IMR-90 (cell line): ENCODE data around the gene PACC1. TPM values are rescaled to one million over a fixed set of nuclear protein-coding genes. Genes with fewer than 3 reads are reported as not detected.

ENCODE experiments used
- ATAC-seq: fragments of 200-7000 bp; cut with Tn5 transposase; 2 replicates; pipeline ENCODE4 v1.9.1; 2020; ENCODE audit warnings: low read depth, mild to moderate bottlenecking, moderate library complexity
- BruUV-seq: library from RNA; stranded (reverse); fragments of 400-500 nt; replicated peaks from 2 replicates; lab custom pipeline; 2021; lab: Mats Ljungman, UMichigan
- CTCF ChIA-PET: fragments of 300-600 bp; formaldehyde crosslinking; extraction: SDS; loops from one replicate; lab custom pipeline; 2021; ENCODE audit warnings: antibody characterized with exemption; lab: Yijun Ruan, JAX
- POLR2A ChIA-PET: fragments of 300-600 bp; sonication (Branson Sonifier 250); formaldehyde crosslinking; loops from one replicate; lab custom pipeline; 2022; ENCODE audit warnings: antibody characterized with exemption; ENCODE audit not compliant: unreplicated experiment; lab: Charles Lee
- DNase-seq: peaks from one replicate; pipeline ENCODE4 v3.0.0; 2013
- H2AFZ ChIP-seq: replicated peaks from 2 replicates; pipeline ENCODE3; 2013; ENCODE audit warnings: low read length, mild to moderate bottlenecking; ENCODE audit not compliant: poor library complexity
- H2AK5ac ChIP-seq: 2 replicates; pipeline ENCODE4 v1.6.1; 2013; ENCODE audit warnings: low read depth, low read length, inconsistent platforms
- H2AK9ac ChIP-seq: replicated peaks from 2 replicates; pipeline ENCODE3; 2013; ENCODE audit warnings: mild to moderate bottlenecking, low read depth, low read length, moderate library complexity; ENCODE audit not compliant: poor library complexity
- H2BK120ac ChIP-seq: 2 replicates; pipeline ENCODE4 v1.6.1; 2013; ENCODE audit warnings: low read depth, low read length, inconsistent platforms
- H2BK15ac ChIP-seq: 3 replicates; pipeline ENCODE4 v1.6.1; 2013; ENCODE audit warnings: low read depth, low read length, inconsistent platforms
- H2BK20ac ChIP-seq: 2 replicates; pipeline ENCODE4 v1.6.1; 2013; ENCODE audit warnings: low read depth, mild to moderate bottlenecking, inconsistent platforms, low read length, moderate library complexity
- H2BK5ac ChIP-seq: 2 replicates; pipeline ENCODE4 v1.6.1; 2013; ENCODE audit warnings: mild to moderate bottlenecking, low read depth, low read length, inconsistent platforms; ENCODE audit not compliant: poor library complexity, severe bottlenecking
- H3K14ac ChIP-seq: replicated peaks from 2 replicates; pipeline ENCODE4 v1.6.1; 2013; ENCODE audit warnings: low read depth, low read length, inconsistent platforms
- H3K18ac ChIP-seq: 2 replicates; pipeline ENCODE4 v1.6.1; 2013; ENCODE audit warnings: low read depth, low read length, control low read depth
- H3K23ac ChIP-seq: 2 replicates; pipeline ENCODE4 v1.6.1; 2013; ENCODE audit warnings: low read depth, low read length, inconsistent platforms
- H3K27ac ChIP-seq: 2 replicates; pipeline ENCODE4 v1.5.1; 2013; ENCODE audit warnings: mild to moderate bottlenecking, control low read depth, low read length; ENCODE audit not compliant: insufficient read depth
- H3K27me3 ChIP-seq: 2 replicates; pipeline ENCODE4 v1.6.1; 2013; ENCODE audit warnings: low read length; ENCODE audit not compliant: control insufficient read depth, insufficient read depth
- H3K36me3 ChIP-seq: 2 replicates; pipeline ENCODE4 v1.6.1; 2013; ENCODE audit warnings: low read length, mixed read lengths; ENCODE audit not compliant: control insufficient read depth, insufficient read depth
- H3K4ac ChIP-seq: 2 replicates; pipeline ENCODE4 v1.6.1; 2013; ENCODE audit warnings: low read depth, low read length, inconsistent platforms
- H3K4me1 ChIP-seq: 2 replicates; pipeline ENCODE4 v1.6.1; 2013; ENCODE audit warnings: low read length, mixed read lengths; ENCODE audit not compliant: control insufficient read depth, insufficient read depth
- H3K4me2 ChIP-seq: 2 replicates; pipeline ENCODE4 v1.6.1; 2013; ENCODE audit warnings: low read depth, mild to moderate bottlenecking, control low read depth, low read length, moderate library complexity
- H3K4me3 ChIP-seq: 2 replicates; pipeline ENCODE4 v1.5.1; 2013; ENCODE audit warnings: low read depth, mild to moderate bottlenecking, control low read depth, low read length, moderate library complexity; ENCODE audit not compliant: insufficient read depth
- H3K56ac ChIP-seq: 2 replicates; pipeline ENCODE4 v1.6.1; 2013; ENCODE audit warnings: low read length, inconsistent platforms; ENCODE audit not compliant: insufficient read depth; ENCODE audit errors: extremely low read depth
- H3K79me1 ChIP-seq, 2 experiments: 2 replicates each; pipeline ENCODE4 v1.6.1; 2013; ENCODE audit warnings: low read length in 2 of 2, inconsistent platforms in 1 of 2, low read depth in 1 of 2
- H3K9ac ChIP-seq: 2 replicates; pipeline ENCODE4 v1.6.1; 2013; ENCODE audit warnings: low read depth, low read length, control low read depth
- H3K9me1 ChIP-seq: 2 replicates; pipeline ENCODE4 v1.6.1; 2013; ENCODE audit warnings: low read length, inconsistent platforms; ENCODE audit not compliant: insufficient read depth
- H3K9me3 ChIP-seq: 2 replicates; pipeline ENCODE4 v1.6.1; 2013; ENCODE audit warnings: low read length; ENCODE audit not compliant: control insufficient read depth, insufficient read depth
- H4K20me1 ChIP-seq: 2 replicates; pipeline ENCODE4 v1.6.1; 2013; ENCODE audit warnings: low read length, inconsistent platforms; ENCODE audit not compliant: insufficient read depth
- H4K5ac ChIP-seq: 2 replicates; pipeline ENCODE4 v1.6.1; 2013; ENCODE audit warnings: mild to moderate bottlenecking, low read depth, low read length, control low read depth
- H4K8ac ChIP-seq, 2 experiments: 2 replicates each; pipeline ENCODE4 v1.6.1; 2013; ENCODE audit warnings: low read depth in 2 of 2, low read length in 2 of 2, control low read depth in 1 of 2, inconsistent platforms in 1 of 2
- H4K91ac ChIP-seq: 2 replicates; pipeline ENCODE4 v1.6.1; 2013; ENCODE audit warnings: low read depth, low read length, inconsistent platforms; ENCODE audit not compliant: insufficient read depth
- BHLHE40 ChIP-seq: fragments of 150-350 bp; IDR thresholded peaks from 2 replicates; pipeline ENCODE4 v1.6.1; 2016; ENCODE audit warnings: mild to moderate bottlenecking, low read depth, low read length
- CEBPB ChIP-seq: IDR thresholded peaks from 2 replicates; pipeline ENCODE4 v1.6.1; 2012; ENCODE audit warnings: low read depth, low read length, improper control_type of control experiment
- CHD1 ChIP-seq: IDR thresholded peaks from 2 replicates; pipeline ENCODE4 v1.6.1; 2012; ENCODE audit warnings: low read depth, low read length, improper control_type of control experiment
- CTCF ChIP-seq: conservative IDR thresholded peaks from 2 replicates; pipeline ENCODE4 v1.5.1; 2012; ENCODE audit warnings: mild to moderate bottlenecking, low read depth, low read length, improper control_type of control experiment
- ELK1 ChIP-seq: fragments of 150-350 bp; IDR thresholded peaks from 2 replicates; pipeline ENCODE4 v1.6.1; 2016; ENCODE audit warnings: low read depth, mild to moderate bottlenecking, low read length, moderate library complexity, borderline replicate concordance
- MAFK ChIP-seq: IDR thresholded peaks from 2 replicates; pipeline ENCODE4 v1.6.1; 2012; ENCODE audit warnings: low read depth, low read length, improper control_type of control experiment
- MAZ ChIP-seq: IDR thresholded peaks from 2 replicates; pipeline ENCODE4 v1.6.1; 2012; ENCODE audit warnings: low read depth, mild to moderate bottlenecking, low read length, improper control_type of control experiment, moderate library complexity, borderline replicate concordance
- MXI1 ChIP-seq: IDR thresholded peaks from 2 replicates; pipeline ENCODE4 v1.6.1; 2012; ENCODE audit warnings: low read depth, mild to moderate bottlenecking, low read length, moderate library complexity, borderline replicate concordance
- NFE2L2 ChIP-seq: fragments of 150-350 bp; IDR thresholded peaks from 2 replicates; pipeline ENCODE4 v1.6.1; 2016; ENCODE audit warnings: low read depth, mild to moderate bottlenecking, low read length
- POLR2A ChIP-seq: IDR thresholded peaks from 2 replicates; pipeline ENCODE4 v1.6.1; 2012; ENCODE audit warnings: mild to moderate bottlenecking, low read depth, low read length
- RAD21 ChIP-seq: IDR thresholded peaks from 2 replicates; pipeline ENCODE4 v1.6.1; 2012; ENCODE audit warnings: low read length, improper control_type of control experiment
- RFX5 ChIP-seq: IDR thresholded peaks from 2 replicates; pipeline ENCODE4 v1.8.0; 2012; ENCODE audit warnings: low read depth, mild to moderate bottlenecking, low read length, moderate library complexity
- USF2 ChIP-seq: fragments of 150-350 bp; IDR thresholded peaks from 2 replicates; pipeline ENCODE4 v1.6.1; 2017; ENCODE audit warnings: mild to moderate bottlenecking, antibody characterized with exemption, low read length, low read depth
- WGBS, 2 experiments: methylation state at CpG; one replicate each; pipeline versions ENCODE4 v1.1.5 to v1.1.7; 2013; ENCODE audit warnings: missing lambda C conversion rate in 2 of 2; ENCODE audit not compliant: insufficient read length in 1 of 2; ENCODE audit errors: extremely low coverage in 2 of 2; 5-methylcytosine and 5-hydroxymethylcytosine counted together
- dilution Hi-C: fragments of 300-500 bp; cut with HindIII; formaldehyde crosslinking; loops from one replicate; pipeline ENCODE4 v1.14.3; 2018; ENCODE audit warnings: low sequenced_read_pairs; ENCODE audit not compliant: unreplicated experiment
- in situ Hi-C: fragments of 300-500 bp; cut with MboI; formaldehyde crosslinking; loops from 3 replicates; pipeline ENCODE4 v1.14.3; 2019; ENCODE audit warnings: low sequenced_read_pairs, inconsistent platforms, mixed read lengths
- intact Hi-C: fragments of 100-400 bp; cut with micrococcal nuclease; formaldehyde crosslinking; loops from 2 replicates; pipeline ENCODE4 v1.10.0; 2022
- polyA plus RNA-seq, 3 experiments: library from polyadenylated mRNA; depleted of rRNA; stranded (reverse); fragments of >200 nt; gene quantifications; 2 replicates each; pipeline ENCODE4 v1.2.3, GENCODE V29; 2012; ENCODE audit warnings: low replicate concordance in 1 of 3
- total RNA-seq: library from RNA; depleted of rRNA; stranded (reverse); fragments of >200 nt; gene quantifications from 2 replicates; pipeline ENCODE4 v1.2.3, GENCODE V29; 2012

The PACC1 gene
- total and polyA plus RNA-seq, 2 of the 4 experiments (the other 2 are of a cell fraction), result 8.6 to 13.4 TPM

GRCh38 chr1:212455803-212456528 is 41.3 kb upstream of the PACC1 start (continued):
- TF ChIP-seq MAZ (no peak), BHLHE40 (no peak), POLR2A (no peak)

GRCh38 chr1:212455401-212455800 is 40.7 kb upstream of the PACC1 start:
- no peaks in the 10 kb centered on the region for H3K36me3 ChIP-seq
- H3K4me2 ChIP-seq, result no peak overlapping the region
- peaks cover 4% of the 10 kb centered on the region; the same call in 1 of the 2 replicates for H3K4me1 ChIP-seq
- H2AK5ac ChIP-seq, result no peak overlapping the region
- H3K9me3 ChIP-seq, result peaks cover 8% of the 10 kb centered on the region; the same call in 1 of the 2 replicates
- no peak for ATAC-seq
- in situ Hi-C loops, result loop anchor here (5.0 to 10.0 kb wide), 3 partner anchors 161 to 771 kb away; no protein-coding TSS in a partner anchor
- no peaks in the 10 kb centered on the region for H3K9me1 ChIP-seq
- dilution Hi-C loops, result no loop called here
- no peak overlapping the region for H3K18ac ChIP-seq
- no peak overlapping the region for H3K4me3 ChIP-seq
- no peak overlapping the region for H3K27ac ChIP-seq
- no peak overlapping the region for H4K91ac ChIP-seq
- H2BK5ac ChIP-seq, result no peak overlapping the region
- no peak overlapping the region for H3K14ac ChIP-seq
- H3K56ac ChIP-seq, result no peak overlapping the region
- no TSS peak for BruUV-seq
- no peaks in the 10 kb centered on the region for H3K27me3 ChIP-seq
- no peak overlapping the region for H3K23ac ChIP-seq
- no peak overlapping the region for H2BK120ac ChIP-seq
- H4K5ac ChIP-seq, result no peak overlapping the region
- no peak for DNase-seq
- no peaks in the 10 kb centered on the region for H3K79me1 ChIP-seq
- no peak overlapping the region for H2BK20ac ChIP-seq
- H2AFZ ChIP-seq, result peak overlapping the region; percentile 80
- H2AK9ac ChIP-seq, result no peak overlapping the region
- ChIA-PET CTCF (interaction anchor here (0.6 to 3.3 kb wide), 33 partner anchors 10 to 776 kb away, joined by 3 to 45 read pairs (median 5); partner anchors contain the start of genes DTL, INTS7, NENF and PACC1), POLR2A (no interaction called here)
- no peaks in the 10 kb centered on the region for H4K20me1 ChIP-seq
- H4K8ac ChIP-seq, result no peak overlapping the region
- WGBS, 2 experiments, result no CpG with 5 or more reads among the region's 2 CpGs
- intact Hi-C loops, result loop anchor here (5.0 kb wide), 2 partner anchors 758 to 773 kb away; no protein-coding TSS in a partner anchor
- H3K4ac ChIP-seq, result no peak overlapping the region
- no peak overlapping the region for H3K9ac ChIP-seq
- no peak overlapping the region for H2BK15ac ChIP-seq
- no peak for TF ChIP-seq POLR2A
- no peak for TF ChIP-seq CHD1
- TF ChIP-seq USF2, result no peak
- no peak for TF ChIP-seq BHLHE40
- no peak for TF ChIP-seq MAFK
- TF ChIP-seq MXI1, result no peak
- TF ChIP-seq ELK1, result no peak
- no peak for TF ChIP-seq MAZ
- TF ChIP-seq RAD21, result no peak
- TF ChIP-seq NFE2L2, result no peak
- TF ChIP-seq RFX5, result no peak
- TF ChIP-seq CTCF, result no peak
- TF ChIP-seq CEBPB, result no peak
